ENCODE measurements around the gene CPVL.

CPVL gene

DNA sequence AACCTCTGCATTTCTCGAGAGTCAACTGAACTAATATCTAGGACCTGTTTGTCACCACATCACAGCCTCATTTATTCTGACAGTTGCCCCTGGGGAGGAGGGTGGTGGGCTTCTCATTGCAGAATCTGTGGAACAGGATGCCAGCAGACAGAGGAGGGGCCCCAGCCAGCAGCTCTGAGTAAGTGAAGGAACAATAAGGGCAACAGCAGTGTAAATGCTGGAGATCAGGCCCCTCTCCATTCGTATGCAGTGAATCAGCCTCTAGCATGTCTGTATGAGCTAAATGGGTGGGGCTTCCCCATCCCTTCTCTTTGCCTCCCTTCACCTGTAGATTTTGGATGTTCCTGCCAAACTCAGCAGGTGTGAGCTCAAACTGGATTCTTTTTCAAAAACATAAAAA, 7.7 kb upstream of the CPVL start:
- no peak for DNase-seq

DNA sequence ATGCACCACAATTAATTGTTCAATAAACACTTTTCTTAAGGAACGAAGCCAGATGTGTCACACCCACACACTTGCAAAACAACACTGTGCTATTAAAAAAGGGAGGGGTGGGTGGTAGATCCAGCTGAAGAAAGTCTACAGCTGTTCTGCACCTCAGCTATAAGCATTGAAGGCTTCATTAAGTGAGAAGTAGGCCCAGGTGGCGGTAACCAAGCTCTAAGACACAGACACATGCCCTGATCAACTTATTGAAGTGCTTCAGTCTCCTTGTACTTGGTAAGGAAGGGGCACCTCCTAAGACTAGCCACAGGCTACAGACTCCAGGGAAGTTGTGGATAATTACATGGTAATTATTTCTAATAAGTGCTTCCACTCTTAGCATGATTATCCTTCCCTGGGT, 4.5 kb upstream of the CPVL start:
- DNase-seq = no peak

GRCh38 chr7:29149036-29149435, 2.7 kb upstream of the CPVL start:
- no peak for DNase-seq

GRCh38 chr7:29147821-29148220, 1.5 kb upstream of the CPVL start:
- no peak for DNase-seq

DNA sequence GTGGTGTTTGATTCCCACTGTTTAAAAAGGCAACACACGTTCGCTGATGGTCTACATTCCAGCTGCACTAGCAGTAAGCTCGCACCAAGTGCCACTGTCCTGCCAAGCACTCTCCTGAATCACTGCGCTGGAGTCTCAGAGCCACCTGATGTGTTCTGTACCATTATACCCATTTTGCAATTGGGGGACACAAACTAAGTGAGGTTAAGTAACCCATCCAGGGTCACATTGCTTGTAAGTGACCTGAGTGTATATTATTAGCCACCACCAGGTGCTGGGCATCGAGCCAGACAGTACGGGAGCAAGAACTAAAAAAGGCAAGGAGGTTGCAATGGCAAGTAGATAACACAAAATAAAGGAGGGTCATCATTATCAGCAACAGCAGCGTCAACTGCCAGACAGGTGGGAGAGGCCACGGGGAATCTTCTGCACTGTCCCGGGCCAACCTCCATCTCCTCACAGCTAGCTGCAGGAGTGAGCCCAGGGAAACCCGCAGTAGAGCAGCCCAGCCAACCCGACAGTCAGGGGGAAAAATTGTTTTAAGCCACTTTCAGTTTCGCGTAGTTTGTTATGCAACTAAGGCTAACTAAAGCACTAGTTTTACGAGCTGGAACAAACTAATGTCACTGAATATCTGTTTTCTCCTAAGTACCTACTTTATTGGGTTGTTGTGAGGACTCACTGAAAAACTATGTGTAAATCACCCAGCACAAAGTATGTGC, 712 bp upstream of the CPVL start:
- DNase-seq = no peak

- no peak for DNase-seq
Measured at GRCh38 chr7:29145553-29146056, 732 bp downstream of the CPVL start.

DNA sequence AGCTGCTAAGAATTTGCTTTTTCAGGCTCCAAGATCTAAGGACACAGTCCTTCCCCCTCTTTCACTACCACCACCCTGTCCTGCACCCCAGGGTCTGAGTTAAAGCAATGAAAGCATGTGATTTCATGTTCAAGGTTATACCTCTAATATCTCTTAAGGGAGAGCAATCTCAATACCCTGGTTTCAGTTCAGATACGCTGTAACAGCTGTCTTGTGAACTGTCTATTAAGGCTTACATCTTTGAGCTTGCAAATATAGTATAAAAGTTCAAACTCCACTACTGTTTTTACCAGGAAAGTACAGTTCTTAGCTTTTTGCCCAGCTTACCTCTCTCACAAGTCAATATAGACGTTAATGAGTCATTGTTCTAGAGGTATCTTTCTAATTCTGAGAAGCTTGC, 2.6 kb downstream of the CPVL start:
- DNase-seq = no peak

GRCh38 chr7:29142021-29142727, 4.2 kb downstream of the CPVL start:
- DNase-seq = peak; percentile 4

- DNase-seq = peak; percentile 5
Measured at GRCh38 chr7:29140873-29141468, 5.4 kb downstream of the CPVL start.

DNA sequence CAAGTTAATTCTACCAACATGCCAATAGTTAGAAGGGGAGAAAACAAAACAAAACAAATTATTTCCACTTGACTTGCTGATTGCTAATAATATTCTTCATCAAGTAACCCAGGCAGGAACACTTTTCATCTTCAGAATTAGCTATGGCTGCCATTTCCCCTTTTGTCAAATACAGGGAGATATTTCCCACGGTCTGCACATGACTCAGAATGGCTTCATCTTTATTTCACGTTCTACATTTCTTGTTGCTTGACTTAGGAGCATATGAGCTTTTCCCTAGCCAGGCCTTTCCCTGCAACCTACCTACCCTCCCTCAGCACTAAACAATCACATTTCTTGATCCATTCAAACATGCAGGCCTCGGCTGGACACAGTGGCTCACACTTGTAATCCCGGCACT, 6.5 kb downstream of the CPVL start:
- no peak for DNase-seq

DNA sequence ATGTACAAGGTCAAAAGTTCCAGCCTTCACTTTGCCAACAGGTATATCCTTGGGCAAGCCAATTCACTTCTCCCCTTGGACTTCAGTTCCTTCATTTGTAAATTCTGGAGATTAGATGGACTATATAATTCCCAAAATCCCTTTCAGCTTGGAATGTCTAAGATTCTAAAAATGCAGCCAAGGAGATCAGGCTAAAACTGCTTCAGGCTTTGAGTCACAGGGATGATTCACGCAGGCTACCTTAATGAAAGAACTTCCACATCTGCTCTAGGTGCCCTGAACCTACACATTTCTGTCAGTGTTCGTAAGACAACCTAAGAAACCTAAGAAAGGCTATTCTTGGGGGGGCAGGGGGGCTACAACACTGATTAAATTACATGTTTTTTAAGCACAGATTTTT, 7.1 kb downstream of the CPVL start:
- no peak for DNase-seq

GRCh38 chr7:29138588-29138987, 7.7 kb downstream of the CPVL start:
- DNase-seq = no peak

- no peak for DNase-seq
Measured at GRCh38 chr7:29135846-29136245, 10.5 kb downstream of the CPVL start.

GRCh38 chr7:29132980-29133379, 13.4 kb downstream of the CPVL start:
- no peak for DNase-seq

- no peak for DNase-seq
Measured at GRCh38 chr7:29131678-29132077, 14.7 kb downstream of the CPVL start.

GRCh38 chr7:29130096-29130495, 16.2 kb downstream of the CPVL start:
- DNase-seq = no peak

DNA sequence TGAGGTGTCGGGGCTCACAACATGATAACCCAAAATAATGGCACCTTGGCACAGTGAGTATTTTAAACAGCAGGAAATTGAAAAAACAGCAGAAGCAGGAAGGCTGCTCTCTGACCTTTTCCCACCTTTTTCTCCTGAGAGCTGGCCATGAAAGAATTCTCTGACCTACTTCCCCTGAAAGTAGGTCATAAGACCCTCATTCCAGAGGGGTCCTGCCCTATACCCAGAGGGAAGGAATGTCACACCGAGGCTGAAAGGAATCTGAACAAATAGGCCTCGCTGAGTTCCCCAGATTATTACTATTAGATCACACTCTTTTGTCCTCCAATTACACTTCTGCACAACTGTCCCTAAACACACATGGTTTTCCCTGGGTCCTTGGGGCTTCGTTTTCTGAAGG, 18.8 kb downstream of the CPVL start:
- DNase-seq = no peak

DNA sequence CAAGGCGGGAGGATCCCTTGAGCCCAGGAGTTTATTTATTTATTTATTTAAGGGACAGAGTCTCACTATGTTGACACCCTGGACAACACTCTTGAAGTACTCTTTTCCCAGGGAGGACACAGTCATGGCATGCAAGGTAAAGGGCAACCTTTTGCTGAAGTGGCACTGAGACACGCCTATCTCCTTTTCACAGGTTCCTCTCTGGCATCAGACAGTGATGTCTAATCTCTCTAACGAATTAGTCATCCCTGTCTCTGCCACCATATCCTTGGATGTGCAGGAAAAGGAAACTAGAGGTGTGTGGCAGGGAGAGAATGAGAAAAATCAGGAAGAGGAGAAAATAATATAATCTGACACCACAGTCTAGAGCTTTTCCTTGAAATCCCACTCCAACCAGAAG, 19.5 kb downstream of the CPVL start:
- no peak for DNase-seq

GRCh38 chr7:29123626-29124190, 22.6 kb downstream of the CPVL start:
- DNase-seq = no peak

DNA sequence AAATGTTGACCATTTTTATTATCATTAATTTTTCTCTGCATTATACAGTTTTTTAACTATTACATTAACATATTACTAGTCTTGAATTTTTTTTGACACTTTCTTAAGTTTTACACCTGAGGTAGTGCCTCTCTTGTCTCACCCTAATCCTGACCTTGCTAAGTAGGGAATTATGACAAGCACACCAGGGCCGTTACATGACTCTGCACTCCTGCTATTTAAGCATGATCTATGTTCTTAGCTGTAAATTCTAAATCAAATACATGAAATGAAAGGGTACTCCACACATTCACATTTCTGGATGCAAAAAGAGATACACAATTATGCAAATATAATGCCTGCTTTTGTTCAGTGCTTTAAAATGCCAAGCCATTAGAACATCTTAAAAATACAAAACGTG, 23.6 kb downstream of the CPVL start:
- DNase-seq = no peak

GRCh38 chr7:29122081-29122480, 24.3 kb downstream of the CPVL start:
- no peak for DNase-seq

- DNase-seq = no peak
Measured at GRCh38 chr7:29120955-29121354, 25.4 kb downstream of the CPVL start.

GRCh38 chr7:29119538-29119937, 26.8 kb downstream of the CPVL start:
- DNase-seq = no peak
